IPS-NIHi11 (cell line): ENCODE results near the gene GFRA4.
"Not testable (repeated sequence)": the region's sequence is repeated elsewhere in the genome, so short reads cannot be mapped to it uniquely, and the experiment has no call there.

Experiments used
- DNase-seq: peaks from one replicate; pipeline ENCODE4 v3.0.0; 2012; ENCODE audit warnings: mixed read lengths, low spot score

The GFRA4 gene

GRCh38 chr20:3615171-3615840, 47.9 kb downstream of the GFRA4 start:
- DNase-seq, result not testable (repeated sequence)

DNA sequence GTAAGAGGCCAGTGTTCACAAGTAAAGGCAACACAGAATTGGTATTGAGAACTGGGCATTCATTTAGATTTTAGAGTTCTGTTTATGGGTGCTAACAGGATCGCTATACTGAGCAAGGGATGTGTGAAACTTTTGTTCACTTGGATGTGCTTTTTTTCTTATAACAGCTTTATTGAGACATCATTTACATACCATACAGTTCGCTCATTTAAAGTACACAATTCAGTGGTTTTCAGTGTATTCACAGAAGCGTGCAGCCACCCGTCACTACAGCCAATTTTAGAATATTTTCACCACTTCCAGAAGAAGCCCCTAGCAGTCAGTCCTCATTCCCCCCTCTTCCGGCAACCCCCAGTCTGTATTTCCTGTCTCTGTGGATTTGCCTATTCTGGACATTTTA, 48.7 kb downstream of the GFRA4 start:
- DNase-seq, result no peak

DNA sequence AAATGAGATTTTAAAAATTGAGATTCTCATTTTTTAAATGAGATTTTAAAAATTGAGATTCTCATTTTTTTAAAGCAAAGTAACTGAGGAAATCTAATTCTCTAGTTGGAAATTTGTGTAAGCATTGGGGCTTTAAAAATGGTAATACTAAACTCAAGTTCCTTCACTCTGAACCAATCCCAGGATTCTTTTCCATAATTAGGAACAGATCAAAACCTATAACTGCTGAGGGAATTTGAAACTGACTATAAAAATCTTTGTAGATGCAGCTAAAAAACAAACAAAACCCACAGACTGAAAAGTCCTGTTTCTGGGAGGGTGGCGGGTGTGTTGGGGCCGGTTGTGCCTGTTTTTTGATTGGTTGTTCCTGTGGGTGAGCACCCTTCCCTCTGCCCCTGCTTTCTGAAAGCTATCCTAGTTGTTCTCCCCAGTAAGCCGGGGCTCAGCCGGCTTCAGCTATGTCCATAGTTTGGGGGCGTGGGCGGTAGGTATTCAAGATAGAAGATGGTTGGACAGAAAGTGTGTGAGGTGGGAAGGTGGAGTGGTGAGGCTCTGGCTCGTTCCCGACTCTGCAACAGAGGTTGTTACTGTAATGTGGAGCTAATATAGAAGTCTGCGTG, 49.3 kb downstream of the GFRA4 start:
- DNase-seq, result peak; percentile 27

GRCh38 chr20:3612795-3613572, 50.2 kb downstream of the GFRA4 start:
- DNase-seq, result no peak

DNA sequence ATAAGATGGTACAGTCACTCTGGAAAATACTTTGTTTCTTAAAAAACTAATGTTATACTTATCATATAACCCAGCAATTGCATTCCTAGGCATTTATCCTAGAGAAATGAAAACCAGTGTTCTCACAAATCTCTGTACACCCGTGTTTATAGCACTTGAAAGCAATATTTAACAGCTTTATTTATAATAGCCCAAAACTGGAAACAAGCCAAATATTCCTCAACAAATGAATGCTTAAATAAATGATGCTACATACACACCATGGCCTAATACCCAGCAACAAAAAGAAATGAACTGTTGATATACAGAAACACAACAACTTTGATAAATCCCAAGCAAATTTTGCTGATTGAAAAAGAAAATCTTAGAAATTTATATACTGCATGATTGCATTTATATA, 51.3 kb downstream of the GFRA4 start:
- DNase-seq, result no peak
